K562 (cell line): ENCODE measurements around the gene GJC2. TPM values are rescaled to one million over a fixed set of nuclear protein-coding genes. Genes with fewer than 3 reads are reported as not detected.
A peak's percentile ranks its signal among the peaks of the same experiment; 100 is the strongest.

ENCODE experiments used
- HNRNPLL ChIP-seq: fragments of 200-400 bp; formaldehyde crosslinking; IDR thresholded peaks from 2 replicates; pipeline ENCODE4 v1.6.1; 2017; ENCODE audit warnings: low read length, low read depth, mild to moderate bottlenecking; ENCODE audit not compliant: poor library complexity, severe bottlenecking
- MYC ChIP-seq, 2 experiments: fragments of 250-450 bp in 1 of 2; sonication (Bioruptor Pico) in 1 of 2; IDR thresholded peaks; 2 replicates each; pipeline versions ENCODE4 v1.5.1 to v1.6.1; 2012 to 2021; ENCODE audit warnings: low read depth in 2 of 2, borderline replicate concordance in 1 of 2, improper control_type of control experiment in 1 of 2, low read length in 1 of 2, mild to moderate bottlenecking in 1 of 2, moderate library complexity in 1 of 2
- NCOA2 ChIP-seq, 2 experiments: fragments of 450-650 bp; IDR thresholded peaks; 2 replicates each; pipeline ENCODE4 v1.6.1; 2018; ENCODE audit warnings: mild to moderate bottlenecking in 2 of 2, moderate library complexity in 1 of 2; ENCODE audit not compliant: partially characterized antibody in 2 of 2
- RBBP5 ChIP-seq: fragments of 200-600 bp; sonication (generic); IDR thresholded peaks from 2 replicates; pipeline ENCODE4 v1.6.1; 2012; ENCODE audit warnings: borderline replicate concordance, mild to moderate bottlenecking, low read length, control low read depth, inconsistent platforms; ENCODE audit not compliant: insufficient read depth, poor library complexity, severe bottlenecking
- SFPQ ChIP-seq: fragments of 200-400 bp; formaldehyde crosslinking; IDR thresholded peaks from 2 replicates; pipeline ENCODE4 v1.6.1; 2017; ENCODE audit warnings: mild to moderate bottlenecking, low read depth, low read length, moderate library complexity
- SMARCA5 ChIP-seq: fragments of 450-650 bp; IDR thresholded peaks from 2 replicates; pipeline ENCODE4 v1.6.1; 2016
- XRCC3 ChIP-seq: fragments of 450-650 bp; IDR thresholded peaks from 2 replicates; pipeline ENCODE4 v1.6.1; 2017; ENCODE audit warnings: mild to moderate bottlenecking, moderate library complexity
- ZNF124 ChIP-seq: sonication (generic); formaldehyde crosslinking; IDR thresholded peaks from 2 replicates; pipeline ENCODE4 v1.8.1; 2022; ENCODE audit warnings: missing genetic modification reagents
- polyA plus RNA-seq, 8 experiments: library from polyadenylated mRNA; depleted of rRNA in 4 of 8; stranded (reverse) in 5 of 8; unstranded in 3 of 8; fragments of >200 nt; fragmentation: Nextera tagmentation in 2 of 8; fragmentation: Illumina TruSeq in 1 of 8; extraction: Ambion mirVana in 2 of 8; extraction: Trizol in 1 of 8; gene quantifications; 2 replicates each; pipeline versions ENCODE4 v1.2.1 to v1.2.3, GENCODE V29; 2011 to 2014; ENCODE audit warnings: inconsistent platforms in 1 of 8, missing spikeins in 1 of 8
- total RNA-seq, 7 experiments: library from RNA; depleted of rRNA in 6 of 7; stranded (reverse); fragments of >200 nt in 6 of 7; fragmentation: Illumina TruSeq in 2 of 7; extraction: Trizol in 2 of 7; gene quantifications; 2 replicates each; pipeline versions ENCODE4 v1.2.1 to v1.2.3, GENCODE V29; 2011 to 2021; ENCODE audit warnings: low replicate concordance in 1 of 7
- TF ChIP-seq, protein P1 (sequence below): IDR thresholded peaks from 3 replicates; pipeline ENCODE4 v1.6.1; 2011; ENCODE audit warnings: borderline replicate concordance, mild to moderate bottlenecking, moderate library complexity; ENCODE audit not compliant: insufficient read length; ENCODE audit errors: extremely low read depth
- TF ChIP-seq, protein P2 (sequence below), 2 experiments: fragments of 450-650 bp; IDR thresholded peaks; 2 replicates each; pipeline ENCODE4 v1.6.1; 2016; ENCODE audit warnings: mild to moderate bottlenecking in 2 of 2, borderline replicate concordance in 1 of 2, low read depth in 1 of 2, moderate library complexity in 1 of 2

Gene GJC2
- total and polyA plus RNA-seq, 9 of the 15 experiments (the other 6 are each of a cell fraction or from before 2014, with no cell fraction given), result 0.03 to 0.62 (median 0.11) TPM; not detected in 2

DNA sequence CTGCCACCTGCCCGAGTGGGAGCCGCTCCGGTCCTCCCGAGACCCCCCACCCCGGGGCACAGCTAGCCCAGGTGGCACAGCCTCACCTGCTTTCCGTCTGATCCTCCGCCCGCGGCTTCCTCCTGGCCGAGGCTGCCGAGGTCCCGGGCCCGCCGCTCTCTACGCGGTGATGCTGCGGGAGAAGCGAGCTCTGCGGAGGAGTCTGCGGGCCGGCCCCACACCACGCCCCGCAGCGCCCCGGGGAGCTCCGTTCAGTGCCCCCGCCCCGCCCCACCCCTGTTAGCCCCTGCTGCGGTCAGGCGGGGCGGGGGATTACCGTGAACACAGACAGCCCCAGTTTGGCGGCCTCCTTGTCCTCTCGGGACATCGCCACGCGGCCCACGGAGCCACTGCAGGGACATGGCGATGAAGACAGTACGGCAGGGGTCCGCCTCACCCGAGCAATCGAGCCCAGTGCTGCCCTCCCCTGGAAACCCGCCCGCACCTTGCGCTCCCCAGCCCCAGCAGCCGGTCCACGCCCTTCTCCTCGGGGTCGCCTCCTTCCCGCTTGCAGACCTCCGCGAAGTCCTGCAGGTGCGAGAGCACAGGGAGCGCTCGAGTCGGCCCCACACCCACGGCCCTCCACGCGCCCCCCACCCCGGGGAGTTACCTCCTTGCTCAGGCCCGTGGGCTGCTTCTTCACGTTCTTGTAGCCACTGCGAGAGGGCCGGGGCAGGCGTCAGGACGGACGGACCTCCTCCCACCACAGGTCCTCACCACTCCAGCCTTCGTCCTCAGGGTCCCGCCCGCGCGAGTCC lies 47.5 kb upstream of the GJC2 start (continued):
- no peak for TF ChIP-seq NCOA2 (IDR thresholded peaks at IDR 0.05; ENCODE audit: partially characterized antibody in 2 of 2)
- TF ChIP-seq, protein P1, sequence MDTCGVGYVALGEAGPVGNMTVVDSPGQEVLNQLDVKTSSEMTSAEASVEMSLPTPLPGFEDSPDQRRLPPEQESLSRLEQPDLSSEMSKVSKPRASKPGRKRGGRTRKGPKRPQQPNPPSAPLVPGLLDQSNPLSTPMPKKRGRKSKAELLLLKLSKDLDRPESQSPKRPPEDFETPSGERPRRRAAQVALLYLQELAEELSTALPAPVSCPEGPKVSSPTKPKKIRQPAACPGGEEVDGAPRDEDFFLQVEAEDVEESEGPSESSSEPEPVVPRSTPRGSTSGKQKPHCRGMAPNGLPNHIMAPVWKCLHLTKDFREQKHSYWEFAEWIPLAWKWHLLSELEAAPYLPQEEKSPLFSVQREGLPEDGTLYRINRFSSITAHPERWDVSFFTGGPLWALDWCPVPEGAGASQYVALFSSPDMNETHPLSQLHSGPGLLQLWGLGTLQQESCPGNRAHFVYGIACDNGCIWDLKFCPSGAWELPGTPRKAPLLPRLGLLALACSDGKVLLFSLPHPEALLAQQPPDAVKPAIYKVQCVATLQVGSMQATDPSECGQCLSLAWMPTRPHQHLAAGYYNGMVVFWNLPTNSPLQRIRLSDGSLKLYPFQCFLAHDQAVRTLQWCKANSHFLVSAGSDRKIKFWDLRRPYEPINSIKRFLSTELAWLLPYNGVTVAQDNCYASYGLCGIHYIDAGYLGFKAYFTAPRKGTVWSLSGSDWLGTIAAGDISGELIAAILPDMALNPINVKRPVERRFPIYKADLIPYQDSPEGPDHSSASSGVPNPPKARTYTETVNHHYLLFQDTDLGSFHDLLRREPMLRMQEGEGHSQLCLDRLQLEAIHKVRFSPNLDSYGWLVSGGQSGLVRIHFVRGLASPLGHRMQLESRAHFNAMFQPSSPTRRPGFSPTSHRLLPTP, result no peak
- no peak for TF ChIP-seq RBBP5
- no peak for TF ChIP-seq SMARCA5
- TF ChIP-seq SFPQ, result no peak
- TF ChIP-seq, protein P2, sequence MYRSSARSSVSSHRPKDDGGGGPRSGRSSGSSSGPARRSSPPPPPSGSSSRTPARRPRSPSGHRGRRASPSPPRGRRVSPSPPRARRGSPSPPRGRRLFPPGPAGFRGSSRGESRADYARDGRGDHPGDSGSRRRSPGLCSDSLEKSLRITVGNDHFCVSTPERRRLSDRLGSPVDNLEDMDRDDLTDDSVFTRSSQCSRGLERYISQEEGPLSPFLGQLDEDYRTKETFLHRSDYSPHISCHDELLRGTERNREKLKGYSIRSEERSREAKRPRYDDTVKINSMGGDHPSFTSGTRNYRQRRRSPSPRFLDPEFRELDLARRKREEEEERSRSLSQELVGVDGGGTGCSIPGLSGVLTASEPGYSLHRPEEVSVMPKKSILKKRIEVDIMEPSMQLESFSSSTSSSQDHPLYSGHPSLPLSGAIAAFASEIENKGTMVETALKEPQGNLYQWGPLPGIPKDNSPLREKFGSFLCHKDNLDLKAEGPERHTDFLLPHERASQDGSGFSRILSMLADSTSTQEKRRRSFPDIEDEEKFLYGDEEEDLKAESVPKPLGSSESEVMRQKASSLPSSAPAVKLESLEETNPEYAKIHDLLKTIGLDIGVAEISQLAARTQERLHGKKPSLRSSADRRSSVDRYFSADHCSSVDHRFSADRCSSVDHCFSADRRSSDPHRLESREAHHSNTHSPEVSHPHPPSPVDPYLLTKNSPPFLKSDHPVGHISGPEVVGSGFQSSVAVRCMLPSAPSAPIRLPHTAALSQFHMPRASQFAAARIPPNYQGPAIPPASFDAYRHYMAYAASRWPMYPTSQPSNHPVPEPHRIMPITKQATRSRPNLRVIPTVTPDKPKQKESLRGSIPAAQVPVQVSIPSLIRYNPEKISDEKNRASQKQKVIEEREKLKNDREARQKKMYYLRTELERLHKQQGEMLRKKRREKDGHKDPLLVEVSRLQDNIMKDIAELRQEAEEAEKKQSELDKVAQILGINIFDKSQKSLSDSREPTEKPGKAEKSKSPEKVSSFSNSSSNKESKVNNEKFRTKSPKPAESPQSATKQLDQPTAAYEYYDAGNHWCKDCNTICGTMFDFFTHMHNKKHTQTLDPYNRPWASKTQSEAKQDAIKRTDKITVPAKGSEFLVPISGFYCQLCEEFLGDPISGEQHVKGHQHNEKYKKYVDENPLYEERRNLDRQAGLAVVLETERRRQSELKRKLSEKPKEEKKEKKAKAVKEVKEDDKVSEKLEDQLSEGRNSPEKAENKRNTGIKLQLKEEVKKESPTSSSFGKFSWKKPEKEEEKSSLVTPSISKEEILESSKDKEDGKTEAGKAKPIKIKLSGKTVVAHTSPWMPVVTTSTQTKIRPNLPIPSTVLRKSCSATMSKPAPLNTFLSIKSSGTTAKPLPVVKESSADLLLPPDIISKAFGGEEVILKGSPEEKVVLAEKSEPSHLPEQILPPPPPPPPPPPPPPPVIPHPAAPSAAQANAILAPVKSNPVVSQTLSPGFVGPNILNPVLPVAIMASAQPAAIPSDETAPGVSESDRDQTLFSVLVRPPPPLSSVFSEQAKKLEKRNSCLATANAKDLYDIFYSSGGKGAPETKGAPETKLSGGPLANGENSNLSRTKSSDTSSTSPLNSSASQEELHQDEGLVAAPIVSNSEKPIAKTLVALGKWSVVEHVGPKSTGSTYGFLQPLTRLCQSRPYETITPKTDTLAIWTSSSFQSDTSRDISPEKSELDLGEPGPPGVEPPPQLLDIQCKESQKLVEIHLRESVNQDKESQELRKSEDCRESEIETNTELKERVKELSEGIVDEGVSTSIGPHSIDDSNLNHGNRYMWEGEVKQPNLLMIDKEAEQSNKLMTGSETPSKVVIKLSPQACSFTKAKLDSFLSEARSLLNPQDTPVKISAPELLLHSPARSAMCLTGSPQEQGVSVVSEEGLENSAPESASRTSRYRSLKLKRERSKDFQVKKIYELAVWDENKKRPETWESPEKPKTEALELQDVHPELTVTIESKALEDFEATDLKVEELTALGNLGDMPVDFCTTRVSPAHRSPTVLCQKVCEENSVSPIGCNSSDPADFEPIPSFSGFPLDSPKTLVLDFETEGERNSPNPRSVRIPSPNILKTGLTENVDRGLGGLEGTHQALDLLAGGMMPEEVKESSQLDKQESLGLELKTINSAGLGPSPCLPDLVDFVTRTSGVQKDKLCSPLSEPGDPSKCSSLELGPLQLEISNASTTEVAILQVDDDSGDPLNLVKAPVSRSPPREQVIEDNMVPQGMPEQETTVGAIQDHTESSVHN (IDR thresholded peaks at IDR 0.05; ENCODE audit: borderline replicate concordance in 1 of 2, low read depth in 1 of 2), result no peak
- TF ChIP-seq MYC (IDR thresholded peaks at IDR 0.05; ENCODE audit: low read depth, low read length), result peak; percentile 60
- TF ChIP-seq MYC (CRISPR knock-in tag; IDR thresholded peaks at IDR 0.05; ENCODE audit: borderline replicate concordance, low read depth), result no peak
- no peak for TF ChIP-seq XRCC3
- no peak for TF ChIP-seq ZNF124 (CRISPR knock-in tag)
- TF ChIP-seq HNRNPLL, result peak; percentile 67
